NCI-H146 (cell line): ENCODE results near the gene PSMA7.
"Not testable (repeated sequence)": the region's sequence is repeated elsewhere in the genome, so short reads cannot be mapped to it uniquely, and the experiment has no call there.

Source experiments
- DNase-seq: peaks from one replicate; lab custom pipeline; 2025; lab: John Stamatoyannopoulos, UW

Gene PSMA7

GRCh38 chr20:62119115-62119514, 24.1 kb downstream of the PSMA7 start:
- no peak for DNase-seq

DNA sequence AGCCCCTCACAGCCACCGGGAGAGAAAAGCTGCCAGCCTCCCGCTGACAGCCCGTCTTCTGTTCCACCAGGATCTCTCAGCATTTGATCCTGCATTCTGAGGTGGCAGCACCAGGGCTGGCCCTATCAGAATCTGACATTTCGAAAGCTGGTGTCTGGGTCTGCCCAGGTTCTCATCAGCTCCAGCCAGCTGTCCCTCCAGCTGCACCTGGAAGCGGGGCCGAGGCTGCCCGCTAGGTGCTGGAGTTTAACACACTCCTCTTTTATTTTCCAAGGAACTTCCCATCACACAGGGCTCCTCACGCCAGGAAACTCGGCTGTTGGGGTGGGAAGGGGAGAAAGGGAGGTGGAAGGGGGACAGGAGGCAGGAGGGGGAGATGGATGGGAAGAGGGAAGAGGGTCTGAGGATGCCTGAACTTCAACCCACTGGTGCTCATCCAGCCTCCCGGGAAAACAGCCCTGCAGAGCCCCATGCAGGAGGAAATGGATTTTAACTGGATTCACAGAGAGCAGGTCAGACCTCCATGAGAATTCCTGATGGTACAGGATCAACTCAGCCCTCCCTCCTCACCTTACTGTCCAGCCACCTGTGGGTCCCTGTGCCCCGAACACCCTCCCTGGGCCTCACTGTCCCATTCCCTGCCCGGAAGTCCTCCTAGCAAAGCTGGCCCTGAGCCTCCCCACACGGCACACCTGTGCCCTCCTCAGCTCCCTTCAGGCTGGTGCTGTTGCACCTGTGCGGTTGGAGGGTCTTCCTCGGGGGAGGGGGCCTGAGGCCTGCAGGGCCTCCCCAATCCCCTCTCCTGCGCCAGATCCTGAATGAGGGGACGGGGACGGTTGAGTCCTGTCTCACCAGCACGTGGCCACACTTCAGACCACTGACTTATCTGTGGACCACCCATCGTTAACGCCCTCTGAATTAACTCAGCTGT, 24.8 kb downstream of the PSMA7 start:
- DNase-seq, result no peak

- peak; percentile 35 for DNase-seq
These were observed 25.5 kb downstream of the PSMA7 start for GRCh38 chr20:62117658-62118057.

- peak; percentile 80 for DNase-seq
These were observed 25.9 kb downstream of the PSMA7 start for GRCh38 chr20:62117362-62117646.

- DNase-seq, result no peak
These were observed 26.4 kb downstream of the PSMA7 start for GRCh38 chr20:62116558-62117361.

DNA sequence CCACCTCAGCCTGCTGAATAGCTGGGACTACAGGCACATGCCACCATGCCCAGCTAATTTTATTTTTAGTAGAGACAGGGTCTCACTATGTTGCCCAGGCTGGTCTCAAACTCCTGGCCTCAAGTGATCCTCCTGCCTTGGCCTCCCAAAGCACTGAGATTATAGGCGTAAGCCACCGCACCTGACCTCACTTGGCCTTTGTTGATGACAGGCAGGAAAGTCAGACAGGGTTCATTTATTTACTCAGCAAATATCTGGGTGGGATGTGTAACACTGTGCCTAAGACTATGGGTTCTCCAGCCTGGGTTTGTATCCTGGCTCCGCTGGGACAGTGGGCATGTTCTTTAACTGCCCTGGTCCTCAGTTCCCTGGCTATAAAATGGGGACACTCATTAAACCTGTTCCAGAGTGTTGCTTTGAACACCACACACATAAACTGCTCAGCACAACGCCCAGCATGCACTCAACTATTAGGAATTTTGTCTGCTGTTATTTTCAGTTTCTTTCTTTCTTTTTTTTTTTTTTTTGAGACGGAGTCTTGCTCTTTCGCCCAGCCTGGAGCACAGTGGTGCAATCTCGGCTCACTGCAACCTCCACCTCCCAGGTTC, 27.3 kb downstream of the PSMA7 start:
- DNase-seq, result not testable (repeated sequence)

DNA sequence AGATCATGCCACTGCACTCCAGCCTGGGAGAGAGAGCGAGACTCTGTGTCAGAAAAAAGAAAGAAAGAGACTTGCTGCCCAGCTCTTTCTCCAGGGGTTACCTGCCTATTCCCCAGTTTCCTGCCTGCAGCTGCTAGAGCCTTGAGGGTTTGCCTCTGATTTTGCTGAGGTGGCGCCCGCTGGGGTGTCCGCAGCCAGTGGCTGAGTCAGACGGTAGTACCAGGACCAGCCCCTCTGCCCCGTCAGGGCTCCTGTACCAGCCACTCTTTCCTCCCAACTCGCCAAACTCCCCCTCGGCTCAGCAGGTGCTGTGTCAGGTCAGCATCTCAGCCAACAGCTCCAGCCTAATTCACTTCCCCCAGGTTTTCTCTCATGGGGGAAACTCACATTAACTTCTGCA, 28.3 kb downstream of the PSMA7 start:
- DNase-seq, result no peak

- no peak for DNase-seq
These were observed 30.8 kb downstream of the PSMA7 start for GRCh38 chr20:62112368-62112767.

DNA sequence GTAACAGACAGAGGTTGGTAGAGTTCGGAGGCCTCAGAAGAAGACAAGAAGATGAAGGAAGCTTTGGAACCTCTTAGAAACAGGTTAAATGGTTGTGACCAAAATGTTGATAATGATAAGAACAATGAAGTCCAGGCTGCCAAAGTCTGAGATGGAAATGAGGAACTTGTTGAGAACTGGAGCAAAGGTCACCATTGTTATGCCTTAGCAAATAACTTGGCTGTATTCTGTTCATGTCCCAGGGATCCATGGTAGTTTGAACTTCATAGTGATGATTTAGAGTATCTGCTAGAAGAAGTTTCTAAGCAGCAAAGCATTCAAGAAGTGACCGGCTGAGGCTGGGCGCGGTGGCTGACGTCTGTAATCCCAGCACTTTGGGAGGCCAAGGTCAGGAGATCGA, 32.0 kb downstream of the PSMA7 start:
- no peak for DNase-seq

- DNase-seq, result no peak
These were observed 37.6 kb downstream of the PSMA7 start for GRCh38 chr20:62105592-62105991.

DNA sequence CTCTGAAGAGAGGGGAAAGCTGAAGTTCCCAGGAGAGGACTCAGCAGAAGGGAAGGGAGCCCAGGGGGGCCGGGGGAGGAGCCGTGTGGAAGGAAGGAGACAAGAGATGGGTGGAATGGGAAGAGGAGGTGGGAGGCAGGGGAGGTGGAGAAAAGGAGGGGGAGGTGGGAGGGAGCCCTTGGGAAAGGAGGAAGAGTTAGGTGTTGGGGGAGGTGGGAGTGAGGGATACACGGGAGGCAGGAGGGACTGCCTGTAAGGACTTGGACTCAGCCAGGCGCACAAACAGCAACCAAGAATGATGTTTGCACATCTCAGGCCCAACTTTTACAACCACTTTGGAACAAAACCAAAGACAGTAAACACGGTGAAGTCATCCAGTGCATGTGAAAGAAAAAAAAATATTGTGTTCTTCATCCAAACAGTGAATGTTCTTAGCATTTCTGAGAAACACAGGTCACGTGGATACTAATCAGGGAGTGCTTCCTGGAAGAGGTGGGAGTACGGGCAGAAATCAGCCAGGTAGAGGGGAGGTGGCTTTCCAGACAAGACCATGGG, 38.3 kb downstream of the PSMA7 start:
- no peak for DNase-seq

DNA sequence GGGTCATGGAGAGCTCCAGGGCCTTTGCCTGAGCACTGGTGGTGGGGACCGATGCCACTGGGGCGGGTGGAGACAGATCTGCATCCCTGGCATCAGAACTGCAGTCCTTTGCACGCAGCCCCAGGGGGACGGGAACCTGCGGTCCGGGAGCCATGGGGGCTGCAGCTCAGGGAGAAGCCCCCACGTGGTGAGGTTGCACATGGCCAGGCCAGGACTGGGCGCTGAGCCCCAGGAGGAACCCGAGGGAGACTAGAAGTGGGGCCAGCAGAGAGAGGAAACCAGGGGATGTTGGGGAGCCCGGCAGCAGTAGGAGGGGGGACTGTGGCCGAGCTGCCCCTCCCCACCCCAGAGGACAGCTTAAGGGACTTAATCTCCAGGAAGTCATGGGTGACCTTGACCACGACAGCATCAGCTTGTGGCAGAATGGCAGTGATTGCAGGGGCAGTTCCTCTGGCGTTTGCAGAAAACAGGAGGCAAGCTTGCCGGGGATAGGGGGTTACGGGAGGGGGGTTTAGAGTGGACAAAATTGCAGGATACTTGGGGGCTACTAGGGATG, 38.9 kb downstream of the PSMA7 start:
- no peak for DNase-seq

- DNase-seq, result no peak
These were observed 39.5 kb downstream of the PSMA7 start for GRCh38 chr20:62103508-62104233.

DNA sequence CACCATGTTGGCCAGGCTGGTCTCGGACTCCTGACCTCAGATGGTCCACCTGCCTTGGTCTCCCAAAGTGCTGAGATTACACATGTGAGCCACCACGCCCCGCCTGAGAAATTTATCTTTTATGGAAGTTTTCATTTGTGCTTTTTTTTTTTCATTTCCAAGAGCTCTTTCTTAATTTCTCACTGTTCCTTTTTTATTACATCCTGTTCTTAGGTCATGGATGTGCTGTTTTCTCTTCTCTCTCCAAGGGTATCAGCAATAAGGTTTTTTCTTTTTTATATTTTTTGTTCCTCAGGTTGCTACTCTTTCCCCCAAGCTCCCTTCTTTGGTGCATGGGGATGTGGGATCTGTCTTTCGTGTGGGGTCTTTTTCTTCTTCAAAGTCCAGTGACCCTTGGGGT, 42.1 kb downstream of the PSMA7 start:
- no peak for DNase-seq

DNA sequence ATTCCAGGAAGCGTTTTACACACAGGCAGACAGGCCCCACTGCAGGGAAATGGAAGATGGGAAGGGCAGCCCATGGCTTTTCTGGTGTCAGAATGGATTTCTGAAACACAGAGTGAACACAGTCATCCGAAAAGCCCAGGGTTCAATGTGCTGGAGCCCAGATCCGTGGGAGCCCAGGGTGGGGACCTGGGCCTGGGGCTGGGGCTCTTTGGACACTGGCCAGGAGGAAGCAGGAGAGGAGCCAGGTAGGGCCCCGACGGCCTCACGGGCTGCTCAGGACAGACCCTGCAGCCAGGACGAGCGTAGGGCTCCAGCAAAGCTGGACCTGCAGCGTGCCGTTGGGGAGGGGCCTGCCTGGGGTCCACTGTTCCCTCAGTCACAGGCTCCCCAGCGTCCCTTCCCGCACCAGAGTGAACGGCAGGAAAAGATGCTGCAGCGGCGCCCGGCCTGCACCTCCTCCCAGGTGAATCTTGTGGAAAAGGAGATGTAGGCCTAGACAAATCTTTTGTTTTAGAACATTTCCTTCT, 45.2 kb downstream of the PSMA7 start:
- no peak for DNase-seq

GRCh38 chr20:62096421-62097380, 46.5 kb downstream of the PSMA7 start:
- no peak for DNase-seq

GRCh38 chr20:62089393-62089792, 53.8 kb downstream of the PSMA7 start:
- DNase-seq, result no peak

GRCh38 chr20:62088258-62089127, 54.7 kb downstream of the PSMA7 start:
- DNase-seq, result no peak

- no peak for DNase-seq
These were observed 55.6 kb downstream of the PSMA7 start for GRCh38 chr20:62087632-62088031.
